SU-DHL-6 (cell line): Measurements from ENCODE around the gene FAM20C.

Source experiments
- CTCF ChIP-seq: fragments of 200-600 bp; sonication (generic); IDR thresholded peaks from one replicate; pipeline ENCODE4 v1.5.1; 2017; ENCODE audit warnings: antibody characterized with exemption, mild to moderate bottlenecking, low read length, moderate library complexity; ENCODE audit not compliant: insufficient read depth, poor library complexity, severe bottlenecking
- EZH2phosphoT487 ChIP-seq: fragments of 200-600 bp; sonication (generic), shearing (Covaris generic); conservative IDR thresholded peaks from 2 replicates; pipeline ENCODE4 v1.6.1; 2018; ENCODE audit warnings: mild to moderate bottlenecking, antibody characterized with exemption, low read length, moderate library complexity, mixed read lengths

DNA sequence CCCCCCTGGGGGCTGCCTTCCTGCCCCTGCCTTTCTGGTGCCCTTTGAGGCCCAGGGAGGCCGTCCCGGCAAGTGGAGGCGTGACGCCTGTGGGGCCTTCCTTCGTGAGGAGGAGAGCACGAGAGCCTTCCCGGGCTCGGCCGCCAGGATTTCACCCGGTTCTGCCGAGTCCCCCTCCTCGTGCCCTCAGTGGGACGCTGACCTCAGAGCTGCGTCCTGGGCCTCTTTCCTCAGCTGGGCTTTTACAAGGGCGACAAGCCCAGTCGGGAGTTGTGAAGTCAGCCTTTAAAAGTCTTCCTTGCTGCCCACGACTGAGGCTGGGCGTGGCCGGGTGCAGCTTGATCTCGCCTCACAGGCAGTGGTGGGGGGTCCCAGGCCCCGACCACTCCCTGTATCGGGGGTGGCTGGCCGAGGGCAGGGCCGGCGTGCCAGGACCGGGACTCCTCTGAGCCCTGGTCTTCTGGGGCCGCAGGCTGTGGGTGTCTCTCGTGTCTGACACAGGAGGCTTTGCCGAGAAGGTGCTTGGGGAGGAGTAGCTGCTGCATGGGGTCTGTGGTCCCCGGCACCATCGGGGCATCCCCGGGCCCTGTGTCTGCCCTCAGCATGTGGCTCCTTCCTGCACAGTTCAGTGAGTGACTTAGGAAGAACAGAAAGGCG, 41.8 kb downstream of the FAM20C start:
- TF ChIP-seq CTCF (no peak), EZH2phosphoT487 (no peak)
